GM18502 (cell line): ENCODE results near the gene RAC3.

Experiments used
- ATAC-seq: cut with Tn5 transposase; IDR thresholded peaks from one replicate; pipeline ENCODE4 v1.9.1; 2021; ENCODE audit warnings: mild to moderate bottlenecking; ENCODE audit not compliant: unreplicated experiment, poor library complexity

The RAC3 gene

DNA sequence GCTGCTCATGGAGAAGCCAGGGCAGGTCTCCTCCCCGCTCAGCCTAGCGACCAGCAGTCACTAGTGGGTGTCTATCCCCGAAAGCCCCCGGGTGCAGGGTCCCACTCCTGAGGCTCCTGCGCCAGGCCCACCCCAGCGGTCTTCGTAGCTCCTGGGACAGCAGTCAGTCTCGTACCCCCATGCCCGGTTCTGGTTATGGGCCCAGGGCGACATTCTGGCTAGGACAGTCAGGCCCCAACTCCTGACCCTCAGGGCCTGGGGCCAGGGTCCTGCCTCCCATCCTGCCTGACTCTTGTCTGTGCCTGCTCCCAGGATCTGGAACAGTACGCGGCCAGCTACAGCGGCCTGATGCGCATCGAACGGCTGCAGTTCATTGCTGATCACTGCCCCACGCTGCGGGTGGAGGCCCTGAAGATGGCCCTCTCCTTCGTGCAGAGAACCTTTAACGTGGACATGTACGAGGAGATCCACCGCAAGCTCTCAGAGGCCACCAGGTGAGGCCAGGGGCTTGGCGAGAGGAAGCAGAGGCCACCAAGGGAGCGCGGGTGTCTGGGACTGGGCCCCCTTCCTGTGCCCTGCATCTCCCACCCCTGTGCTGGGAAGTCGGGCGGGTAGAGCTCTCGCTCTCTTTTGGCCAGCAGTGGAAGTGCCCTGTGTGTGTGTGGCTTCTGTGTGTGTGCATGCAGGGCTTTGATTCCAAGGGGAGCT, 22.2 kb downstream of the RAC3 start:
- ATAC-seq: no peak

DNA sequence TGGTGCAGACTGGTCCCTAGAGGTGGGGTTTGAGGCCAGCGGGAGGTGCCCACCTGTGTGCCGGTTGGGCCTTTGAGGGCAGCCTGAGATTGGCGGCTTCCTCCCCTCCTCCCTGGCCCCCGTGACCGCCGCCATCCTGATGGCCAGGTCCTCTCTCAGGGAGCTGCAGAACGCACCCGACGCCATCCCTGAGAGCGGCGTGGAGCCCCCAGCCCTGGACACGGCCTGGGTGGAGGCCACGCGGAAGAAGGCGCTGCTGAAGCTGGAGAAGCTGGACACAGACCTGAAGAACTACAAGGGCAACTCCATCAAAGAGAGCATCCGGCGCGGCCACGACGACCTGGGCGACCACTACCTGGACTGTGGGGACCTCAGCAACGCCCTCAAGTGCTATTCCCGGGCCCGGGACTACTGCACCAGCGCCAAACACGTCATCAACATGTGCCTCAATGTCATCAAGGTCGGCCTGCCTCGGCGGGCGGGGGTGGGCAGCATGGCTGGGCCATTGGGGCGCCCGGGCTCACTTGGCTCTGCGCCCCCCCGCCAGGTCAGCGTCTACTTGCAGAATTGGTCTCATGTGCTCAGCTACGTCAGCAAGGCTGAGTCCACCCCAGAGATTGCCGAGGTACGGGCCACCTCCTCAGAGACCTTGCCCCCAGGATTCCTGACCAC, 23.0 kb downstream of the RAC3 start:
- ATAC-seq: no peak

DNA sequence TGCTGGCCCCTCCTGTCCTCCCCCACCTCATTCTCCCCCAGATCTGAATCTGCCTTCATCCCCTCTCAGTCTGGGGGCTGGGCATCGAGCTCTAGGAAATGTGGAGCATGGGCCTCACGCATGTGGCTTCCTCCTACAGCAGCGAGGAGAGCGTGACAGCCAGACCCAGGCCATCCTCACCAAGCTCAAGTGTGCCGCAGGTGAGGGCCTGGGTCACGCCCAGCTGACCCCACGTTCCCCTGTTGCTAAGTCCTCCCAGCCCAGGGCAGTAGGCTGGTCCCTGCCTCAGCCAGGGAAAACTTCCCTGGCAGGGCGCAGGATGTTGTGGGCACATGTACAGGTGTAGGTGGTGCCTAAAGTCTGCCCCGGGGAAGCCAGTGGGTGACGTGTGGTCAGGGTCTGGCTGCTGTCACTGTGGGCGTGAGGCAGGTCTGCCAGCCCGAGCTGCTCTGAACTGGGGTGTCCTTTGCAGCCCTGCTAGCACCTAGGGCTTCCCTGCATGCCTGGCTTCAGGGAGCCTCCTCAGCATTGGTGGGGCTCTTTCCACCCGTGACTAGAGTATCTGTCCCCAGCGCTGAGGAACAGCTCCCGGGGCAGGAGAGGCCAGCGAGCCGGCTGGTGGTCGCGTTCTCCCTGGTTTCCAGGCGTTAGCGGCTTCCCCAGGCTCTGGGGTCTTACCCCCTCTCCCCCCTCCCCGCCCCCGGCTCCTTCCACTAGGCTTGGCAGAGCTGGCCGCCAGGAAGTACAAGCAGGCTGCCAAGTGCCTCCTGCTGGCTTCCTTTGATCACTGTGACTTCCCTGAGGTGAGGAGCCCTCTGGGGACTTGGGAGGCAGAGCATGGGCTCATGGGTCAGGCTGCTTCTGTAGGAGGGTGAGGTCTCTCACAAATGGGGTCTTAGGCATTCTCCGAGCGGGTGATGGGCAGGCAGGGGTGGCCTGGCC, 23.8 kb downstream of the RAC3 start:
- no peak for ATAC-seq

DNA sequence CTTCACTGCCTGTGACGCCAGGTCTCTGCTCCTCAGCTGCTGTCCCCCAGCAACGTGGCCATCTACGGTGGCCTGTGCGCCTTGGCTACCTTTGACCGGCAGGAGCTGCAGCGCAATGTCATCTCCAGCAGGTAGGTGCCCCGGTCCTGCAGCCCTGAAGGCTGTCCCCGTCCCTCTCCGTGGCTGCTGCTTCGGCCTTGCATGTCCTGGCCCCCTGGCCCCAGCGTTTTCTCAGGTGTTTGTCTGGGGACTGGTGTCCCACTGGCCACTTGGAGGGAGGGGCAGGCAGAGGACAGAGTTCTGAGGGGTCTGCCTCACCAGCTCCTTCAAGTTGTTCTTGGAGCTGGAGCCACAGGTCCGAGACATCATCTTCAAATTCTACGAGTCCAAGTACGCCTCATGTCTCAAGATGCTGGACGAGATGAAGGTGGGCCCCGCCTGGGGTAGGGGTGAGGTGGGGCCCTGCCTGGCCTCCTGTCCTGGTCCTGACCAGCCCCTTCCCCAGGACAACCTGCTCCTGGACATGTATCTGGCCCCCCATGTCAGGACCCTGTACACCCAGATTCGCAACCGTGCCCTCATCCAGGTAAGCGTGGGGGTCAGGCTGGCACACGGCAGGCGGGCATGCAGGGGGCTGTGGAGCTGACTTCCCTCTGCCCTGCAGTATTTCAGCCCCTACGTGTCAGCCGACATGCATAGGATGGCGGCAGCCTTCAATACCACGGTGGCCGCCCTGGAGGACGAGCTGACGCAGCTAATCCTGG, 24.7 kb downstream of the RAC3 start:
- ATAC-seq: no peak

DNA sequence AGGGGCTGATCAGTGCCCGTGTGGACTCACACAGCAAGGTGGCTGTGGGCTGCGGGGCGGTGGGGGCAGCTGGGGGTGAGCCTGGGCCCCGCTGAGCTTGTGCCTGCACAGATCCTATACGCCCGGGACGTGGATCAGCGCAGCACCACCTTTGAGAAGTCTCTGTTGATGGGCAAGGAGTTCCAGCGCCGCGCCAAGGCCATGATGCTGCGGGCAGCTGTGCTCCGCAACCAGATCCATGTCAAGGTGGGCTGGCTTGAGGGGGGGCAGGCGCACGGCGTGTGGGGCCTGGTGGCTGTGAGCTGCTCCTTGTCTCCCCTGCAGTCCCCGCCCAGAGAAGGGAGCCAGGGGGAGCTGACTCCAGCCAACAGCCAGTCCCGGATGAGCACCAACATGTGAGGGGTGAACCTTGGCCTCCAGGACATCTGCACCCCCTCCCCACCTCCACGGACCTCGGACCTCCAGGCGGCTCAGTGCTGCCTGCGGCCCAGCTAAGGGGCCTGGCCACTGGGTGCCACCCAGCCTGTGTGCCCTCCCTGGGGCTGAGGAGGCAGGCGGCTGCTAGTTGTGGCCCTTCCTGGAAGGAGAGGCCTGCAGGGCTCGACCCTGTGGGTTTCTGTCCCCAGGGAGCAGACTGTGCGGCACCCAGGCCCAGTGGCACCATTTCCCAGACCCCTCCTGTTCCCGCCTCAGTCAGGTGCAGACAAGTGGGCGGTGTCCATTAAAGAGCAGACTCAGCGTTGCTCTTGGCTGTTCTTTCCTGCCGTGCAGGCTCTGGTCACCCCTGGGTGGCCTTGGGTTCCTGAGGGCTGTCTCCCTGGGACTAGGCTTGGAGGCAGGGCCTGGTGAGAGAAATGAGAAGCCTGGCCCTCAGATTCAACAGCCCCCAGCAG, 25.5 kb downstream of the RAC3 start:
- no peak for ATAC-seq

DNA sequence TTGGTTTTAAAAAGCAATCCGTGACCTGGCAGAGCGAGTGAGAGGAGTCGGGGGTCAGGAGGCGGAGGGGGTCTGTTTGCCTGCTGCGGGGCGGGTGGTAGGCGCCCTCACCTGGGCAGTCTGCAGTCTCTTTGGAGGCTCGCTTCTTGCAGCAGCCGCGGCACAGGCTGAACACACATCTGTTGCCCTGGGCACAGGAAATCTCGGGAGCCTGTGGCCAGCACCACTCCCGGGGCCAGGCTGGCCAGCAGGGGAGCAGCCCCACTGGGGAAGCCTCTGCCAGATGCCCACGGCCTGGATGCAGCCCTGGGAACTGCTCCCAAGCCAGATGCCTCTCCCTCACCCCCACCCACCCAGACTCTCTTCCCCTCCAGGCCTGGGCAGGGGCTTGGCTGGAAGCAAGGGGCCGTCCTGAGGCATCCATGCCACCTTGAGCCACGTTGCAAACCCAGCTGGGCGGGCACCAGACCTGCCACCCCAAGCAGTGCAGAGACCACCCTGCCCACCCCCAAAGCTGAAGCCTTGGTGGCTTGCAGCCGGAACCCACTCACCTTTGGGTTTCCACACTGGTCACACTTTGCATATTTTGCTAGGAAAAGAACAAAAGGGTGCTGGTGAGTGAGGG, 26.9 kb downstream of the RAC3 start:
- no peak for ATAC-seq

DNA sequence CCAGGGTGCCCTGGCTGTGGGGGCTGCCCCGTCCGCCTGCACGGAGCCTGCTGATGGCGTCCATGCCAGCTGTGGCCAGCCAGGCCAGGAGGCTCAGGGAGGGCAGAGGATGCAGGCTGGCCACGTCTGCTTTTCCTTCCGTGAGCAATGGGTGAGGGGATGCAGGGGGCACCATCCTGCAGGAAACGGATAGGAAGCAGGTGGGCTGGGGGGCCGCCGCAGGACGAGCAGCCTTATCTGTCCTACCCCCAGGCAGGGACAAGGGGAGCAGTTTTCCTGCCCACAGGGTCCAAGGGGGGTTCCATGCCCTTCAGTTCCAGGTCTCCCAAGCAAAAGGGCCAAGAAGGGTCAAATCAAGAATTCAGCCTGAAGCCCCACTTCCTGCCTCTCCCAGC, 27.4 kb downstream of the RAC3 start:
- no peak for ATAC-seq

DNA sequence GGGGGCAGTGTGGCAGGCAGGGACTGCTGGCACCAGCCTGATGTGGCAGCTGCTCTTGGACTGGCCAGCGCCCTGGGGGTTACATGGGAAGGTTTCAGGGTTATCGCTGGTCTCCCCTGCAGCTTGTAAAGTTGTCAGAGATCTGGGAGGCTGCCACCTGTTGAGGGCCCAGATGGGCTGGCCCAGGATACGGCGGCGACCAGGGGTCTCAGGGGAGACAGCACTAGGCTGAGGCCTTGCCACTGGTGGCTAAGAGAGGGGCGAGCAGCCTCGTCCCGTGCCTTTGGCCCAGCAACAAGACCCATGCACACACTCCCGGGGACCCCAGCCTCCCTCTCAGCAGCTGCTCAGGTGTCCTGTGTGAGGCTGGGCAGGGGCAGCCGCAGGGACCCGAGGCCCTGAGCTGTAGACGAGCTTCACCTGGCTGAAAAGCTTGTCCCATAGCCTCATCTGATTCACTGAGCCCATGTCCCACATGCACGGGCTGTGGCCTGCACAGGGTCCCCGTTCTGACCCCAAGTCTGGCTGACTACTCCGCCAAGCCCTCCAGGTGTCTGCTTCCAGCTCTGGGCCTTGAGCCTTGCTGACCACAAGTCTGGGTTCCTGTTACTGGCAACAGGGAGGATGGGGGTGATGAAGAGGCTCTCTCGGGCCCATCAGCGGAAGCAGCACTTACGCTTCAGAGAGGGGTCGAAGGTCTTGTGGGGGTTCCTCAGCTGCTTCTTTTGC, 28.0 kb downstream of the RAC3 start:
- no peak for ATAC-seq

DNA sequence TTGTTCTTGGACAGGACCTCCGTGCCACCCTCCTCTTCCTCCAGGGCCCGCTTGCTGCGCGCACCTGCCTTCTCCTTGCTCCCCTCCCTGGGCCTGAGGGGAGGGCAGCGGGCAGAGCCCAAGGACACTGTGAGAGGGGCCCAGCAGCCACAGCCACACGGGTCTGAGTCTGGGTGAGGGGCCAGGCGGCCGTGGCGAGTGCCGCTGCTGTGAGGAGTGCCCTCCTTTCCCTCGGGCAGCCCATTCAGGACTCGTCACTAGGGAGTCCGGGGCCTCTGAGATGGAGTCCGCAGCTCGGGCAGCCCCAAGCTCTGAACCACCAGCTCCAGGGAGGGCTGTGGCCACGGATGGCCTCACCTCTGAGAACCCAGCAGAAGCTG, 28.5 kb downstream of the RAC3 start:
- ATAC-seq: no peak

DNA sequence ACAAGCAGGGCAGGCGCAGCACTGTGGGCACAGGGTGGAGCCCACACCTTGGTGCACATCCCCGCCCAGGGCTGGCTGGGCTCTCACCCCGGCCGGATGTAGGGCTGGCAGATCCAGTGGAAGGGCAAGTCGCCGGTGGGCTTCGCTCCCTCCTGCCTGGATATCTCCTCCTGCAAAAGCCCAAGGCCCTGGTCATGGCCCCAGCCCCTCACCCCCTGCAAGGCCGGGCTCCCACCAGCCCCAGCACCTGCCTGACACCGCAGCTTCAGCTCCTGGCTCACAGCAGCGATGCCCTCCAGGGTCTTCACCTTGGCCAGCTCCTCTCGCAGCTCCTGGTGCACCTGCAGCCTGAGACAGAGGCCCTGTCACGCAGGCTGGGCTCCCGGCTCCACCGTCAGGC, 29.1 kb downstream of the RAC3 start:
- ATAC-seq: no peak

DNA sequence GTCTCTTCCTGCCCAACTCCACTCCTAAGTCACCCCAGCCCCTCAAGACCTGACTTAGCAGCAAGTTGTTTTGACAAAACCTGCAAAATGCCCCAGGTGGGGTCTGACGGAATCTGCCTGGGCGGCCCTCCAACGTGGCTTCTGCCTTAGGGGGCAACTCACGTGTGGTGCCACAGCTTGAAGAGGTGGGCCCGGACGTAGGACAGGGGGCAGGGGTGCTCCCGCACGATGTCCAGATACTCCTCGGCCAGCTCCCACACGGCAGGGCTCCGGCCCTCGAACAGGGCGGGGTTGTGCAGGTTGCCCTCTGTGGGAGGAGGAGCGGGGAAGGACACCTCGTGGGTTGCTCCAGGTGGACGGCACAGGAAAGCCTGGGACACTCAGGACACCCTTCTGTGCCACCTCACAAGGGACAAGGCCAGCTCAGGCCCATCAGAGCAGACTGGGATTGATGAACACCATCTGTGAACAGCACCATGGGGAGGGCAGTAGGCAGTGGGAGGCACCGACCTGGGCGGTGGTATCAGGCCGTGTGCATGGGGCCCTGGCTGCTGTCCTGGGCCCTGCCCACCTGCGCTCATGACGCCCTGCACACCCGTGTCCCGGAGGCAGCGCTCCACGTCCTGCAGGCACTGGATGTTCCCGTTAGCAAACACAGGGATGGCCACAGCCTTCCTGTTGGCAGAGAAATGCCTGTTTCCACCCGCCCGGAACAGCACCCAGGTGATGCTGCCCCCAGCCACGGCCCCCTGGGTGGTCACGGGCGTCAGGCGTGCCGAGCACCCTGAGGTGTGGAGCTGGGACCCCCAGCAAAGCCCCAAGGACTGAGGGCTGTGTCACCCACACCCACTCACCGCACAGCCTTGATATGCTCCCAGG, 29.8 kb downstream of the RAC3 start:
- ATAC-seq: no peak

DNA sequence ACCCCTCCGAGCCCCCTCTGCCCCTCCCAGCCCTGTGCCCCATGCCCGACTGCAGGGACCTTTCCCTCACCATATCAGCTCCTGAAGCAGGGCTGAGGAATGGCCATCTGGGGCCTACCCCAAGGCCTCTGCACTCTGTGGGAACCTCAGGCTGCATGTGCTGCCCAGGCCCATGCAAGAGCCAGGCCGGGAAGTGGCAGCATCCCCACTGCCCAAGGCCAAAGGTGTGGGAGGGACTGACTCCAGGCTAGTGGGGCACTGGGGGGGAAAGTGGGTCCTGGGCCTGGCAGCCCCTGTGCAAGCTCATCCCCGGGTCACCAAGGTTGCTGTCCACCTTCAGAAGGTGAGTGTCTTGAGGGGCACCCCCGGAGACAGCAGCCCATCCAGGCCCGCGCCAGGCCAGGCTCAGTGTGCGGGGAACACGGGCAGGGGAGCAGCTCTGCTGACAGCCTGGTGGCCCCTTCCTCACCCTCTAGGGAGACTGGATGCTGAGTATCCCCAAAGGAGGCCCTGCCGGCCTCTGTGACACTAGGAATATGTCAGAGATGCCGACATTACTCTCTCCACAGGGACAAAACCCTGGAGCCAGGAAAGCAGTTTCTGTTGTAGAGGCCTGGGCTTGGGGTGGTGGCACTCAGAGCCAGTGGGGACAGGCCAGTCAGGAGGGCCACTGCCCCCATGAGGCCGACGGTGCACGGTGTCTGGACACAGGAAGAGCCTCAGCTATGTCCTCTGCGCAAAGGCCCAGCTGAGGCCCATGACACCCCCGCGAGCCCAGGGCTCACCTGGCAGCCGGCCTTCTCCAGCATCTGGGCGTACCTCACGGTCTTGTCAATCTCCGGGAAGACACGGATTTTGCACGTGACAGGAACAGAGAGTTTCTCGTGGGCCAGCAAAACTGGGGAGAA, 30.9 kb downstream of the RAC3 start:
- no peak for ATAC-seq

DNA sequence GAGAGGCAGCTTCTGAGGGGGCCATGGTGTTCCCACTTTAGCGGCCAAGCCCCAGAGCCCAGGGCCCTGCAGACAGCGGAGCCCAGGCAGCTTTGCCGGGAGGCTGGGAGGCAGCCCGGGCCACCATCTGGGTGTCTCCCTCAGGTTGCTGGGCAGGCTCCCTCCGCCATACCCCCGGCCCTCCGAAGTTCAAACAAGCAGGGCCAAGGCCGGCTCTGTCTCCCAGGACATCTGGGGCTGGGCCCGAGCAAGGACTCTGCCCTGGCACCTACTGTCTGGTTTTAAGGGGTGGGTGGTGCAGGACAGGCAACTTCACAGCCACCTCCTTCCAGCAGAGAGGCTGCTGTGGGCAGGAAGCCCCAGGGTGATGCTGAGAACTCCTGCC, 31.5 kb downstream of the RAC3 start:
- no peak for ATAC-seq

DNA sequence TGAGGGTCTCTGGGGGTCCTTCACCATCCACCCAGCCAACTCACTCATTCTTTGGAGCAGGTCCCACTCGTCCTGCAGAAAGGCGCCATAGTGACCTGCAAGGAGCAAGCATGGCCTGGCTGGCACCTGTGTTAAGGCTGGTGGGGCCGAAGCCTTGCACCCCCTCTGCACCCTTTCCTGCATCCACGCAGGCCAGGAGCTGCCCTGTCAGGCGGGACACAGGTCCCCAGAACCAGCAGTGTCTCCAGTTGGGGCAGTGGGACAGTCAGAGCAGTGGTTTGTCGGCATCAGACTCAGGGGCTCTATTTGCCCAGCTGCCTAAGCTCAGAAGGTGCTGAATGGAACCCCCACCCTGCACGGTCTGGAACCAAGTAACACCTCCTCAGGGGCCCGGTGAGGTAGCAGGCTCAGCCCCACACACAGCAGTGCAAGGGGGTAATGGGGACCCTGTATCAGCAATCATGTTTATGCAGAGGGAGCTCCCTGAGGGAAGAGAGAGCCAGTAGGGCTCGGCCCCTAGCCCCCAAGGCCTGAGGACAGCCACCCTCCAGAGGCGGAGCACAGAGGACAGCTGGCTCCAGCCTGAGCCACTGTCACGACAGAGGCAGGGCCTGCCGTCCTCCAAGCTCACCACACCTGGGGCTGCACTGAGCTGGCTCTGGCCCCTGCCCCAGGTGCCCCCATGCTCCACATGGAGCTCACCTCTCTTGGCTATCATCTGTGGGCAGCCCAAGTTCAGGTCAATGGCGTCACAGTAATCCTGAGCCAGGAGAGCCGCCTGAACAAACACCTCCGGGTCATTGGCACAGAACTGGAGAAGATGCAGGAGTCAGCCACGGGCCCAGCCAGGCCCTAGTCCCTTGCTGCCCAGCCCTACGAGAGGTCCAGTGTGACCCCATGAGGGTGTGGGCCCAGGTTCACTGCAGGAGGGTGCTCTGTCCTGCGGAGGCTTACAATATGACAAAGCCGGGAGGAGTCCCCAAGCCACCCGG, 32.2 kb downstream of the RAC3 start:
- ATAC-seq: no peak

DNA sequence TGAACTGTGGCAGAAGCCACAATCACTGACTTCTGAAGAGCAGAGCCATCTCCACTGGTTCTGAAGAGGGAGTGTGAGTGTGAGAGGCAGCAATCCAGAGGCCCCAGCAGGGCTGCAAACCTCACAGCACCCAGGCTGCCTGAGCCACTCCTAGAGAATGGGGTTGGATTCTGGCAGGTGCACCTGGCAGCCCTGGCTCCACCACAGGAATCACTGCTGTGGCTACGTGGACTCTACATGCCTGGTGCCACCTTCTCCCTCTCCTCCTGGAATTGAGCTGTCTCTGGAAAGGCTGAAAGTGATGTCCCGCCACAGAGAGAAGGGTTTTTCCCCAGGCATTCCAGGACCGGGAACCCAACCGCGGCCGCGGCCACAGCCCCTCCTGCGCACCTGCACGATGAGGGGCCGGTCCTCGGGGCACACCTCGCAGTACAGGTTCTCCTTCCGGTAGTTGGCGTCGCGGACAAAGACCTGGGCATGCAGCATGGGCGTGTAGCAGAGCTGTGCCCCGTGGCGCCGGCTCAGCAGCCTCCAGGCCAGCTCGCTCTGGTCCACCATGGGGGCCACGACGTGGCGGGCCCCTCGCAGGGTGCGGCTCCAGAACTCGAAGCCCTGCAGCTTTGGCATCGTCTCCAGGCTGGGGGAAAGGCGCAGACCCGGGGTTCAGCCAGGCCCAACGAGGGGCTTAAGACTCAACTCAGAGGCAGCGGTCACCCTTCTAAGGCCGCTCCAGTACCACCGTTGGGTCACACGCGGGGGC, 33.1 kb downstream of the RAC3 start:
- no peak for ATAC-seq
